Nephron progenitor cell (in vitro differentiated cells): Measurements from ENCODE around the gene MGST1.
A peak's percentile ranks its signal among the peaks of the same experiment; 100 is the strongest.
"Not testable (repeated sequence)": the region's sequence is repeated elsewhere in the genome, so short reads cannot be mapped to it uniquely, and the experiment has no call there.

Experiments
- DNase-seq: peaks from one replicate; pipeline ENCODE4 v3.0.0; 2021
- H3K27ac Mint-ChIP-seq: 2 replicates; pipeline ENCODE4 v1.8.0; 2021; ENCODE audit warnings: mild to moderate bottlenecking, moderate library complexity, mixed read lengths
- H3K27me3 Mint-ChIP-seq: 2 replicates; pipeline ENCODE4 v1.8.0; 2021; ENCODE audit warnings: mild to moderate bottlenecking, low read depth, mixed read lengths; ENCODE audit not compliant: poor library complexity
- H3K36me3 Mint-ChIP-seq: 2 replicates; pipeline ENCODE4 v1.8.0; 2021; ENCODE audit warnings: low read depth, mixed read lengths
- H3K4me1 Mint-ChIP-seq: 2 replicates; pipeline ENCODE4 v1.8.0; 2021; ENCODE audit warnings: mixed read lengths
- H3K4me3 Mint-ChIP-seq: 2 replicates; pipeline ENCODE4 v1.8.0; 2021; ENCODE audit warnings: mild to moderate bottlenecking, moderate library complexity, mixed read lengths
- H3K9me3 Mint-ChIP-seq: 2 replicates; pipeline ENCODE4 v1.8.0; 2021; ENCODE audit warnings: mild to moderate bottlenecking, moderate library complexity, mixed read lengths
- CTCF ChIP-seq: fragments of 200-600 bp; sonication (generic); IDR thresholded peaks from 2 replicates; pipeline ENCODE4 v1.5.0; 2021; ENCODE audit warnings: antibody characterized with exemption

The MGST1 gene

GRCh38 chr12:16389594-16389993 is 42.1 kb downstream of the MGST1 start:
- TF ChIP-seq CTCF = no peak
- peaks cover 29% of the 10 kb centered on the region for H3K9me3 Mint-ChIP-seq
- H3K4me1 Mint-ChIP-seq = peaks cover 22% of the 10 kb centered on the region
- H3K27me3 Mint-ChIP-seq = no peaks in the 10 kb centered on the region
- peaks cover 17% of the 10 kb centered on the region for H3K36me3 Mint-ChIP-seq
- peak overlapping the region; percentile 0 for H3K27ac Mint-ChIP-seq
- no peak for DNase-seq
- H3K4me3 Mint-ChIP-seq = no peak overlapping the region

GRCh38 chr12:16392846-16393535 is 45.5 kb downstream of the MGST1 start:
- Mint-ChIP-seq H3K4me3 (no peak overlapping the region), H3K36me3 (peaks cover 41% of the 10 kb centered on the region), H3K4me1 (peaks cover 6% of the 10 kb centered on the region), H3K27me3 (no peaks in the 10 kb centered on the region), H3K9me3 (peaks cover 55% of the 10 kb centered on the region), H3K27ac (no peak overlapping the region)
- TF ChIP-seq CTCF = no peak
- DNase-seq = no peak

DNA sequence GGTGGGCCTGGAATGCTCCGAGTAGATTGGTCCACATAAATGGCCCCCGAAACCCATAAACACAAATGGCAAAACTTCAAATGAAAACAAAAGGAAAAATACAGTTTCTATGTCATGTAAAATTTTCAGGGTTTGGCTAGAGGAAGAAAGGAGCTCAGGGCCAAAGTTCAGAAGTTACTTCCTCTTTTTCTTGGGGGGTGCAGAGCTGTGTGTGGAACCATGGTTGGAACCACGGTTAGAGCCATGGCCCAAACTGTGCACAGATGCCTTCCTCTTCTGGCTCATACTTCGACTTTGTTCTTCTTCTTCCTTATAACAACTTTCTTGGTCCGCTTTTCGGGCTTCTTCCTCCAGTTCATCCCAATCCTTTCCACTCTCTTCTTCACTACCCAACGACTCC is 51.7 kb downstream of the MGST1 start:
- Mint-ChIP-seq H3K36me3 (peaks cover 29% of the 10 kb centered on the region), H3K4me1 (no peaks in the 10 kb centered on the region), H3K9me3 (peaks cover 37% of the 10 kb centered on the region), H3K27me3 (no peaks in the 10 kb centered on the region), H3K4me3 (no peak overlapping the region), H3K27ac (no peak overlapping the region)
- TF ChIP-seq CTCF = no peak
- no peak for DNase-seq

DNA sequence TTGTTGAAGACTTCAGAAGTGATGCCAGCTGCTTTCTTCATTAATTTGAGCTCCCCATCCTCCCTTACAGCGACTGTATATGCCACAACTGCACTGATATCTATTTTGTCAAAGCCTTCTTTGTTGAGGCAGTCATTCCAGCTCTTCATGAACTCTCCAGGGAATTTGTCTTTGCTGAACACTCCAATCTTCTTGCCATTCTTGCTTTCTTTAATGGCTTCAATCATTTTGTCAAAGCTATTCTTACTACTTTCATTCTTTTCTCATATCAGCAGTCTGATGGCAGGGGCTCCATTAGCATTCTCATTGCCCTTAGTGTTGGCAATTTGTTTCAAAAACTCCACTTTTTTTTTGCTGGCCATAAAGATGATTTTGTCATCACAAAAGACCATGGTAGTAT is 54.4 kb downstream of the MGST1 start:
- not testable (repeated sequence) for DNase-seq, H3K27me3 Mint-ChIP-seq, H3K4me1 Mint-ChIP-seq, H3K27ac Mint-ChIP-seq, H3K36me3 Mint-ChIP-seq, H3K4me3 Mint-ChIP-seq
- H3K9me3 Mint-ChIP-seq = peaks cover 16% of the 10 kb centered on the region

GRCh38 chr12:16407346-16407745 is 59.9 kb downstream of the MGST1 start:
- no peaks in the 10 kb centered on the region for H3K4me1 Mint-ChIP-seq
- no peak overlapping the region for H3K27ac Mint-ChIP-seq
- H3K9me3 Mint-ChIP-seq = peaks cover 22% of the 10 kb centered on the region
- DNase-seq = no peak
- no peaks in the 10 kb centered on the region for H3K27me3 Mint-ChIP-seq
- no peak overlapping the region for H3K4me3 Mint-ChIP-seq
- TF ChIP-seq CTCF = no peak
- H3K36me3 Mint-ChIP-seq = no peaks in the 10 kb centered on the region
